ENCODE measurements around the gene ZNF483.
A peak's percentile ranks its signal among the peaks of the same experiment; 100 is the strongest.
"Not testable (repeated sequence)": the region's sequence is repeated elsewhere in the genome, so short reads cannot be mapped to it uniquely, and the experiment has no call there.

Gene ZNF483

GRCh38 chr9:111542497-111543254 lies 17.7 kb downstream of the ZNF483 start:
- DNase-seq (ENCODE audit: low spot score) = no peak

GRCh38 chr9:111548623-111549022 lies 23.6 kb downstream of the ZNF483 start:
- no peak for DNase-seq (ENCODE audit: low spot score)

DNA sequence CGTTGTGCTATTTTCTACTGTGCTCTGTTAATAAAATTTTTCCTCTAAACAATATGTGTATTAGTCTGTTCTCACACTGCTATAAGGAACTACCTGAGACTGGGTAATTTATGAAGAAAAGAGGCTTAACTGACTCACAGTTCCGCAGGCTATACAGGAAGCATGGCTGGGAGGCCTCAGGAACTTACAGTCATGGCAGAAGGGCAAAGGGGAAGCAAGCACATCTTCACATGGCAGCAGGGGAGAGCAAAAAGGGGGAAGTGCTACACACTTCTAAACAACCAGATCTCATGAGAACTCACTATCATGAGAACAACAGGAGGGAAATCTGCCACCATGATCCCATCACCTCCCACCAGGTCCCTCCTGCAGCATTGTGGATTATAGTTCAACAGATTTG lies 30.4 kb downstream of the ZNF483 start:
- DNase-seq (ENCODE audit: low spot score) = not testable (repeated sequence)

GRCh38 chr9:111559000-111559610 lies 34.1 kb downstream of the ZNF483 start:
- DNase-seq (ENCODE audit: low spot score) = no peak

GRCh38 chr9:111561165-111561719 lies 36.3 kb downstream of the ZNF483 start:
- no peak for DNase-seq (ENCODE audit: low spot score)

GRCh38 chr9:111566234-111566633 lies 41.3 kb downstream of the ZNF483 start:
- DNase-seq (ENCODE audit: low spot score) = no peak

DNA sequence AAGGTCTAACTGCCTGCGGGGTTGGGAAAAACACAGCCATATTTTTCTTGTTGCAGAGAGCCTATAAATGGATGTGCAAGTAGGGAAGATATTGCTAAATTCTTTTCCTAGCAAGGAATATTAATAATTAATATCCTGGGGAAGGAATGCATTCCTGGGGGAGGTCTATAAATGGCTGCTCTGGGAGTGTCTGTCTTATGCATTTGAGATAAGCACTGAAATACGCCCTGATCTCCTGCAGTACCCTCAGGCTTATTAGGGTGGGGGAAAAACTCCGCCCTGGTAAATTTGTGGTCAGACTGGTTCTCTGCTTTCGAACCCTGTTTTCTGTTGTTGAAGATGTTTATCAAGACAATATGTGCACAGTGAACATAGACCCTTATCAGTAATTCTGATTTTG lies 43.1 kb downstream of the ZNF483 start:
- not testable (repeated sequence) for DNase-seq (ENCODE audit: low spot score)

DNA sequence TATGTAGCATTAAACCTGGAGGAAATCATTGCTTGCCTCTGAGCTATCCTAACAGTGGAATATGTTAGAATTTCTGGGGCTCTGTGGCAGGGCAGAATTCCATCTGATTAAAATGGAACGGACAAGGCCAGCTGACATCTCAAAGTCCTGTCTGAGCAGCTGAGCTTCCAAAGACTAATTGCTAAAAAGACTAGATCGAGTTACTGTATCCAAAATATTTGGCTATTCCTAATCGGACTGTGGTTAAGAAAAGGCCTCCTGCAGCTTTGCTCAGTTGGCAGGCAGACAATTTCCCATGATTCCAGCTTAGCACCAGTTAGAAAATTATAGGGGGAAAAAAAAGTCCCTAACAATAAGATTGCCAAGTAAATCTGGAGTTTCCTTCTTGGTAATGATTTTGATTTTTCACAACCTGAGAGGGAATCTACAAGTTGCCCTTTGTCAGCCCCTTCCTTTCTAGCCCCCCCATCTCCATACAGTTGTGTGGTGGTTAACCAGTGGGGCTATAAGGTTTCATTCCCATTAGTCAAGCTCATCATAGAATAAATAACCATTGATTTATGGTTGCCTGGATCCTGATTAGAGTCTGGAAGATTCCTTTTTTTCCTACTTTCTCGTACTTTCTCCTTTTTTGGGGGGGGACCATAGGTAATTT lies 48.1 kb downstream of the ZNF483 start:
- no peak for DNase-seq (ENCODE audit: low spot score)

DNA sequence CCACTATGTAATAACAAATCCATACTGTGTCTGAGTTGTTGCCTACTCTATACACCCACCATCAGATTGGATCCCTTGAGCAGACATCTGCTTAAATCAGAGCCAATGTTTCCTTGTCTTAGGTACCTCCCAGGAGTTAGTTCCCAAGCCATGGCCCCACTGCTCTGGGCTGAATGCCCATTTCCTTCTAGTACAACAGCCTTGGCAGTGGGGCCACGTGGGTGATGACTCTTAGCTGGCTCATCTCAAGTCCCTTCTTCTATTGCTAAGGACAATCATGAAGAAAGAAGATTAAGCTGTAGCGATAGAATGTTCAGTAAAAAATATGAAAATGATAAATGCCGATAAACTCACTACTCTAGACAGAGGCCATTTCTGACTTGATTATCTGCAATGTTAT lies 57.9 kb downstream of the ZNF483 start:
- no peak for DNase-seq (ENCODE audit: low spot score)

DNA sequence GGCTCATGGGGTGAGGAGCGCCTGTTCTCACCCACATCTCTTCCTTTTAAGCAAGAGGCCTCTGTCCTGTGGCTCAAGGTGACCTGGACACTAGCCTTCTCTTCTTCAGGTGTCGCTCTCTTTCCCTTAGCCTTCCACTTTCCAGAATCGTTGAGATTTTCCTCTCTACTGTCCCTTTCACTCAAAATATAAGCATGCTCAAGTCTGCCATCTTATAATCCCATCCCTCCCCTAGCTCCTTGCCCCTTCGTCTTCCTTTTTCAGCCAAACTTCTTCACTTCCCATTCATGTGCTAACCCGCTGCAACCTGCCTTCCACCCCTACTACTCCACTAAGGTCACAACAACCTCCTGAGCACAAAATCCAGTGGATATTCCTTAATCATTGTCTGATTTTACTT lies 61.4 kb downstream of the ZNF483 start:
- DNase-seq (ENCODE audit: low spot score) = no peak

DNA sequence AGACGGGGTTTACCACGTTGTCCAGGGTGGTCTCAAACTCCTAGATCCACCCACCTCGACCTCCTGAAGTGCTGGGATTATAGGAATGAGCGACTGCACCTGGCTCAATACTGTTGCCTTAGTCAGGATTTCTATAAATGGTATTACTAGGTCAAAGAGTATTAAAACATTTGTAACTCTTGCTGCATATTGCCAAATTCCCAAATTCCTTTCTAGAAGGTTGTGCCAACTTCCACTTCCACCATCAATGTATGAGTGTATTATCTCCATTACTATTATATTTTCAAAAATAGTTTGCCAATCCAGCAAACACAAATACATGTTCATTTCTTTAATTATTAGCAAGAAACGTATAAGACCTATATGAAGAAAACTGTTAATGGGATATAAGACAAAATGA lies 63.9 kb downstream of the ZNF483 start:
- DNase-seq (ENCODE audit: low spot score) = no peak

GRCh38 chr9:111597852-111598732 lies 73.1 kb downstream of the ZNF483 start:
- peak; percentile 53 for DNase-seq (ENCODE audit: low spot score)

DNA sequence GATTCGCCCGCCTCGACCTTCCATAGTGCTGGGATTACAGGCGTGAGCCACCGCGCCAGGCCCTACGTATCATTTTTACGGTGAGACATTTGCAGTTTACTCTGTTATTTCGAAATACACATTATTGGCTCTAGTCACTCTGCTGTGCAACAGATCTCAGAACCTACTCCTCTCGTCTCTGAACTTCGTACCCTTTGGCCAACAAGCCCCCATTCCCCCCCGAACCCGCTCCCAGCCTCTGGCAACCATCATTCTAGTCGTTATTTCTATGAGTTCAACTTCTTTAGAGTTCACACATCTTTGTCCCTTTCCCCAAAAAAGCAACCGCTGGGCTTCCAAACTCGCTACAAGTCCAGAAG lies 73.7 kb downstream of the ZNF483 start:
- no peak for DNase-seq (ENCODE audit: low spot score)

DNA sequence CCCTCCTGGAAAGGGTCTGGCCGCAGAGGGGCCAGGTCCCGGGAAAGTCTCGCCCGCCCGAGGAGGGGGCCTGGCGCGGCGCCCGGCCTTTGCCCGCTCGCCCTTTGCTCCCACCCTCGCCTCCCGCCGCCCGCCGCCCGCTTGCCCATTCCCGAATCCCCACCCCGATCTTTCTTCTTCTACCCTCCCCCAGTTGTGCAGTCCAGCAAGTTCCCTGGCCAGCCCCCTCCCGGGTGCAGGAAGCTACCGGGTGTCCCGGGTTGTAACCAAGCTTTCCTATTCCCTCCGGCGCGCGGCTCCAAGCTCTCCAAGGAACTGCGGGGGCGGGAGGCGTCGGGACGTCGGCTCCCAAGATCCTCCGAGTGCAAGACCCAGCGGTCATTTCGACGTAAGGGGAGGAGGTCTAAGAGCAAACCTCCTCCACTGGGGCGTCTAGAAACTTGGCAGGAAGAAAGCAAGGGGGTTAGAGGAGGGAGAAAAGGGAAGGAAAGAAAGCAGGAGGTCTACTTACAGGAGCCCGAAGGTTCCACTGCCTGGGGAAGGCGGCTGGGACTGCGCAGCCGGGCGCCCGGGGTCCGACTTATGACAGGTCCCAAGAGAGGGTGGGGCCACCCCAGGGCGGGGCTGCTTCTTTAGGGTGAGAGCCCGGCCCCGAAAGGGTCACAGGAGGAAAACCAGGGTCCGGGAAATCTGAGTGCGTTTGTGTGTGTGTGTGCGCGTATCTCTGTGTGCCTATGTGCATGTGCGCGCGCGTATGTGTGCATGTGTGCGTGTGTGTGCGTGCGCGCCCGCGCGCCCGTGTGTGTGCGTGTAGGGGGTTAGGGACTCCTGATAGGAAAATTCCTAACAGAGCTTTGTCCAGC lies 74.3 kb downstream of the ZNF483 start, which contains the start of gene PTGR1:
PTGR1 (minus strand) TSS at position 556 of the 863 bp plus-strand sequence. CDS start 2,225 bp downstream, outside the sequence.
- no peak for DNase-seq (ENCODE audit: low spot score)

DNA sequence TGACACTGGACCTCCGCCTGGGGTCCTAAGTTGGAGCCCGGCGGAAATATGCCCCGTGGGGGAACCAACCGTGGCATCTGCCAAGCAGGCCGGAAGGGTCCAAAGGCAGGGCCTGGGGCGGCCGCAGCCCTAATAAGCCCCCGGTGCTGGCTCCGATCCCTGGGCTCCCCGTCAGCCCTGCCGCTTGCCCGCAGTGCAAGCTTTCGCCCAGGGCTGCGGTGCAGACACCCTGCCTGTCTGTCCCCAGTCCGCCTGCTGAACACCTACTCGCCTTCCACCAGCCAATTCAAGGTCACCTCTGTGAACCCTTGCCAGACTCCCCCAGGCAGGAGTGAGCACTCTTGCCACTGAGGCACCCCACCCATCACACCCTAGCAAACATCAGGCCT lies 75.0 kb downstream of the ZNF483 start:
- no peak for DNase-seq (ENCODE audit: low spot score)

GRCh38 chr9:111601237-111602018 lies 76.4 kb downstream of the ZNF483 start:
- DNase-seq (ENCODE audit: low spot score) = no peak

- no peak for DNase-seq (ENCODE audit: low spot score)
These were observed 78.1 kb downstream of the ZNF483 start for GRCh38 chr9:111603041-111603440.

- DNase-seq (ENCODE audit: low spot score) = no peak
These were observed 79.2 kb downstream of the ZNF483 start for GRCh38 chr9:111604054-111604615.

GRCh38 chr9:111605041-111605559 lies 80.1 kb downstream of the ZNF483 start:
- DNase-seq (ENCODE audit: low spot score) = no peak

GRCh38 chr9:111610149-111610548 lies 85.2 kb downstream of the ZNF483 start:
- DNase-seq (ENCODE audit: low spot score) = no peak

Measured in CD4-positive, alpha-beta T cell treated with Interleukin-15 for 4 hours (primary cell).